SK-N-MC (cell line): Measurements from ENCODE around the gene MGMT.

ENCODE experiments used
- EZH2 ChIP-seq: fragments of 200-600 bp; sonication (generic); IDR thresholded peaks from one replicate; pipeline ENCODE4 v1.6.1; 2017; ENCODE audit warnings: antibody characterized with exemption
- FOXP2 ChIP-seq: optimal IDR thresholded peaks from 2 replicates; pipeline ENCODE3; 2011; ENCODE audit warnings: mild to moderate bottlenecking, moderate library complexity; ENCODE audit not compliant: insufficient read depth; ENCODE audit errors: extremely low read length, control extremely low read depth
- POLR2AphosphoS5 ChIP-seq: IDR thresholded peaks from 2 replicates; pipeline ENCODE4 v1.6.1; 2012; ENCODE audit warnings: mild to moderate bottlenecking, low read depth, low read length, borderline replicate concordance

DNA sequence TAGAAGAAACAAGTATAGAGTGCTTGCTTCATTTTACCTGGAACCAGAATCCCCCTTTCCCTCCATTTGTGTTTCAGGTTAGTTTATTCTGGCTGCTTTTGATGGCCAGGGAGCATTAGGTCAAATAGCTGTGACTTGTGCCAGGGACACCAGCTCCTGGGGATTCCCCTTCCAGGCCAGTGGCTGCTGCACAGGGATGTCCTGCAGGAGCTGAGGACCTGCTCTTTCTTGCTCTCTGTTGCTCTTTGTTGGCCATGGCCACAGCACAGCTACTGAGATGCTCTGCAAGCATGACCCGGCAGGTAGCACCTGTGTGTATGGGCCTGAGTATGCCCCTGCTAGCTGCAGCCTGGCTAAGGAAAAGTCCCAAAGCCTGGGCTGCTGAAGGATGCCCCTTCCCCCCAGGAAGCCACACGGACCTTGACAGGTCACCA lies 288.1 kb downstream of the MGMT start:
- TF ChIP-seq EZH2 (no peak), POLR2AphosphoS5 (no peak), FOXP2 (no peak)
